ENCODE data around the gene TTC22.

The TTC22 gene

DNA sequence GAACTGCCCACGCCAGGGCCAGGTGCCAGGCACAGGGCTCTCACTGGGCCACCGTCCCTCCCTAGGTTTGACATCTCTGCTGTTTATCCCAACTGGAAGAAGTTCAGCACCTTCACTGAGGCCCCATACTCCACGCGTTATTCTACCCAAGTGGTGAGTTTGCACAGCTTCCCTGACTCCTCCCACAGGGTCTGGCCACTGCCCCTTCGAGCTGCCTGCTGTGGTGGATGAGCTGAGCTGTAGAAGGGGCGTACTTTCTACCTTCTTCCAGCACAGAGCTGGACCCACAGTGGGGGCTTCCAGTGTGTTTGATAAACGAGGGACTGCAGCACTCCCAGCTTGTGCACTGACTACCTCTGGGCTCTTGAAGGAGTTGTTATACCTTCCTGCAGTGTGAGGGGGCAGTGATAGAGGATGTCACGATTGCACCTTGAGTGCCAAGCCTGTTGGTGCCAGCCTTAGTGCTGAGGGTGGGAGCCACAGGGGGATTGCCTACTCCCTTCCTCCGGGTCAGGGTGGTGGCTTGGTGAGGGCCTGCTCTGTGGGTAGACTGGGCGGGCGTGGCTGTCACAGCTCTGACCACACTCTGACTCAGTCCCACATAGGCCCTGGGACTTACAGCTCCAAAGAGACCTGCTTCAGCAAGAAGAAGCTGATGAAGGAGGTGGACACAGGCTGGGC, 5.9 kb upstream of the TTC22 start:
- no peak for DNase-seq

DNA sequence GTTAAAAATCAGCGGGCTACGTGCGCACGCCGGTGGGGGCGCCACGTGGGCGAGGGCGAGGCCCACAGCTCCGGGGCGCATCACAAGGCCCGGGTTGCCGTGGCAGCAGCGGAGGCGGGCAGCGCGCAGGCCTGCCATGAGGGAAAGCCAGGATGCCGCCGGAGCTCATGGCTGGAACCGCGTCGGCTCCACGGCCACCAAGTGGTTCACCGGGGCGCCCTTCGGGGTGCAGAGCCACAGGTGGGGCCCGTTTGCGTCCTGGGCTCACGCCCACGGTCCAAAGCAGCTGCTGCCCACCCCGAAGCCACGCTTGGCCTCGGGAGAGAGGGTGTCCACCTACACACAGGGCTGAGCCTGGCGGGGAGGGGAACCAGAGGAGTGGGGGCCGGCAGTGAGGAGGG, 4.9 kb upstream of the TTC22 start:
- no peak for DNase-seq

DNA sequence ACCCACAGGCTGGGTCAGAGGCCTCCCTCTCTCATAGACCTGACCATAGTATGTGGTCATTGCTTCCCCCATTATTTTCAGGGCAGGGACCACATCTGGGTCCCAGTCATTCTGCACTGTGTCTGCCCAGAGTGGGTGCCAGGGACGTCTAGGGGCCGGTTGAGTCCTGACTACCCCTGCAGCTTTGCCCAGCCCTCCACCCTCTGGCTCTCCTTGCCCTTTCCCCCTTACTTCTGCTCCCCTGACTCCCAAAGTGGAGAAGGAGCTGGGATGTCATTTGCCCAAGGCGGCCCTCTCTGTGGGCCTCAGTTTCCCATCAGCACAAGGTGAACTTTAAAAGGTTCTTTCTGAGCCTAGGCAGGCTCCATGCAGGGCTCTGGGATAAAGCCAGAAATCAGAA, 4.3 kb upstream of the TTC22 start:
- no peak for DNase-seq

DNA sequence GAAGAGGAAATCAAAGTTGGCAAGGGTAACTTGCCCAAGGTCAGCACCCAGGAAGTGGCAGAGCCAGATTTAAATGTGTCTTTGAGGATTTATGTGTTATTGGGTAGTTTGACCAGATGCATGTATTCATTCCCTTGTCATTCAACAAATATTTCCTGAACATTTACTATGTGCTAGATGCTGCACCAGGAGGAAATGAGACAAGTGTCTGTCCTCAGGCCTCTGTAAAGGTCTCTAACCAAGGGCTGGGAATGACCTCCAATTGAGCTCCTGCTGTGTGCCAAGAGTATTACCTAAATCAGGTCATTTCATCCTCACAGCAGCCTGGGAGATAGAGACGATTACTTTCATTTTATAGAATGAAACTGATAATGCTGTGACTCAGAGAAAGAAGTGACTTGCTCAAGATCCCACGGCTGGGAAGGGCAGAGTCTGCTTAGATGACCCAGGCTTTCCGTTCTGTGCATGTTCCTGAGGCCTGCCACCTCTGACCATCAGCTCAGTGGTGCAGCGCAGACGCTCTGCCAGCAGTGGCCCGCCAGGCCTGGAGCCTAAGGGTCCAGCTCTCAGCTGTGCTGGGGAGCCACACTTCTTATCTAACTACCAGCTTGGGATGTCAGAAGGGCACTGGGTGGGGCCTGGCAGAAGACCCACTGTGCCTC, 3.5 kb upstream of the TTC22 start:
- no peak for DNase-seq

DNA sequence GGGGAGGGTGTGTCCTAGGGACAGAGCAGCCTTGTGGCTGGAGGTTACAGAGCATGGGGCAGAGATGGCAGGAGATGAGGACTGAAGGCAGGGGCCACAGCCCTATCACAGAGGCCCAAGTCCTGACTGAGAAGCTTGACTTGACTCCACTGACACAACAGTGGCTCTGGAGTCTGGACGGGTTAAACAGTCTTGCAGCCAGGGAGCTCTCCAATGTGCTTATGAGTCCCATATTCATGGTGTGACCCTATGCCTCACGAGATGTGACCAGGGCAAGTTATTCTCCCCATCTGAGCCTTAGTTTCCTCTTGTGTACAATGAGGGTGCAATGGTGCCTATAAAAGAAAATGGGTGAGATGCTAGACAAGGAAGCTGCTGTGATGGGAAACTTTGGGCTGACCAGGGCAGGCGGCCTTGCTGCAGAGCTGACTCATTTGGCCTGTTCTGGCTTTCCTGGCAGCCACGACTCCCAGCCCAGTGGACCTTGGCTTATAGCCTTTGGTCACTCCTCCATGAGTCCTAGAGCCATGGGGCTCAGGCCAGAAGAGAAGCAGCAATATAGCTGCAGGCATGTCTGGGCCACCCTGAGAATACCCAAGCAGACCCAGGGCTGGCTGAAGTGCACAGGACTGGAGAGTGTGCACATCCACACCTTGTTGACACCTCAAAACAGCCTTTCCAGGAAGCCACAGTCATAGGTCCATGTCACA, 2.8 kb upstream of the TTC22 start:
- DNase-seq: no peak

DNA sequence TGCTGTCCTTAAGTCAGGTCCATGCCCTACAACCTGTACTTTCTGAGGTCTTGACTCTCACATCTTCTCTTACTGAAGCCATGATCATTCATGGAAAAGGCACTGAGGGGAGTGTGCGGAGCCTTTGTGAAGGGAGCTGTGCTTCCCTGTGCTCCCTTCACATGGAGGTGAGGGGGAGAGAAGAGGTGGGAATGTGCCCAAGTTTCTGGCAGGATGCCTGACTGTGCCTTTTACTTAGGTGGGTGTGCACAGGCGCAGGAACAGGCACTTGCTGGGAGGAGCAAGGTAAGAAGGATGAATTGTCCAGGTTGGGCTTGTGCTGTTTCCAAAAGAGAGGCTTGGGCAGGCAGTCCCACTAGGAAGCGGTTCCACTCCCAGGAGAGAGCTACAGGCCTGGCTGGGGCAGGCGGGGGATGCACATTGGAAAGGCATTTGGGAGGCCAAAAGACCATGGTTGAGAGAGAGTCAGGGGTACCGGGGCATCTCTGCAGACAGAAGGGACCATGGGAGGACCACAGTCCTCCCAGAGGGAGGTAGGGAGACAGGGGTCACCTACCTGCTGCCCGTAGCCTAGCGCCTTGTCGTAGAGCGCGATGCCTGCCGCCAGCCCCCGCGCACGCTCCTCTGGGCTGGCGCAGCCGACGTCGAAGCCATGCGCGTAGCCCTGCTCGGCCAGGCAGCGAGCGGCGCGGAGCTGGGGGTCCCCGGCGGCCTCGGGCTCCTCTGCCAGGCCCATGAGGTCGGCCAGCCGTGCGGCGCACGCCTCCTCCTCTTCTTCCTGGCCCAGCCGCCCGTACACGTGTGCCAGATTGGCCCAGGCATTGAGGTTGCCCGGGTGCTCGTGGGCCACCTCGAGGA, 853 bp downstream of the TTC22 start:
- DNase-seq: no peak

DNA sequence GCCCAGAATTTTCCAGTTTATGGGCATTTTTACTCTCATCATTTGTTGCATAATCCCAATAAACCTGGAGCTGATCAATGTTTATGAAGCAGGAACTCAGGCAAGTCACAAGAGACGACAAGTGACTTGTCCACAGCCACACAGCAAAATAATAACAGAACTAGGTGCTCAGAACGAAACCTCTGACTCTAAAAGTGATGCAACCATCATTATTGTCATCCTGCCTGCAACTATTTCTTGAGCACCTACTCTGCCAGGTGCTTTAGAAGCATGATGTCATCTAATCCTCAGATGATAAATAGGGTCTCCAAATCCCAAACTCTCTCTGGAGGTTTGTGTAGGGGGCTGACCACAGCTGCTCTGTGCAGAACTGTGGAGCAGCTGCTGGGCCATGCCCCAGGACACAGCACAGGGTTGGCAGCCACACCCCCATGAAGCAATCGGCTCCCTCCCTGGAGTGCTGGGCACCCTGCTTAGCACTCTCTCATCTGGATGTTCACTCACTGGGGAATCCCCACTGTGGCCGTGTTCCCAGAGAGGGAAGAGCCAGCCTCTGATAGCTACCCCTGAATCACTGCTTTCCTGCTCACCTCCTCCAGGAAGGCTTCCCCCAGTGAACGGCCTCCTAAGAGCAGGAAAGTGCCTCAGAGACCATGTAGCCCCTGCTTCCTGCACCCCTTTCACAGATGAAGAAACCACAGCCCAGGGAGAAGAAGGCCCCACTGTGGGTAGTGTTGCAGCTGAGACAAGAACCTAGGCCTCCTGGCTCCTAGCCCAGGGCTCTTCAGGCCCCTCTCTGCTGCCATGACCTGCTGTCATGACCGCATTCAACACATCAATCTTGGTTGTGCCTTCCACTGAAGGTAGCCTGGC, 2.1 kb downstream of the TTC22 start:
- DNase-seq: no peak

DNA sequence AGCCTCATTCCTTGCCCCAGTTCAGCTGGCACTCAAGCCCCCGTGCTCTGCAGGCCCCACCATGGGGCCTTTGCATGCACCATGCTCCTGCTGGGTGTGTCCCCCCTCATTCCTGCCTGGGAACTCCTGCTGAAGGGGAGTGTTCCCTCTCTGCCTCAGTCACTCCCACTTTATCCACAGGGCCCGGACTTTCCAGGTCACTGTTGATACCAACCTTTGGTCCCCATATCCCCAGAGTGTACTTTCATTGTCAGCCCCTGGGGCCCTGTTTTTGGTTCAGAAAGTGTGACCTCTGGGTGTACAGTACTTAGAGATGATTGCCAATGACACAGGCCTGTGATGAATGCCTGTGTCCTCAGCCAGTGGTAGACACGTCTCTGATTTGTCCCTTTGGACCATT, 2.9 kb downstream of the TTC22 start:
- DNase-seq: no peak

DNA sequence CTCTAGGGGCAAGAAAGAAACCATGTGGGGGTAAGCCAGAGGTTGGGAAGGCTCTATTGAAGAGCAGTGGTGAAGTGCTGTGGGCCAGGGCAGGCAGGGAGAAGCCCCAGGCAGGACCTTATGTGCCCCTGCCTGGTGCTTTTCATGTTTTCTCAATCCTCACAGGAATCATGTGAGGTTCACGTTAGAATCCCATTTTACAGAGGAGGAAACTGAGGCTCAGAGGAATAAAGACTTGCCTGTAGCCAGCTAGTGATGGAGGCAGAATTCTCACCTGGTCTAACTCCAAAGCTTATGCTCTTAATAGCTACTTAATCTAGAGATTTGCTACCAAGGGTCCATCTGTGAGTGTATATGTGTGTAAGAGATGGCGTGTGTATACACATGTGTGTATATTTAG, 4.2 kb downstream of the TTC22 start:
- DNase-seq: no peak

DNA sequence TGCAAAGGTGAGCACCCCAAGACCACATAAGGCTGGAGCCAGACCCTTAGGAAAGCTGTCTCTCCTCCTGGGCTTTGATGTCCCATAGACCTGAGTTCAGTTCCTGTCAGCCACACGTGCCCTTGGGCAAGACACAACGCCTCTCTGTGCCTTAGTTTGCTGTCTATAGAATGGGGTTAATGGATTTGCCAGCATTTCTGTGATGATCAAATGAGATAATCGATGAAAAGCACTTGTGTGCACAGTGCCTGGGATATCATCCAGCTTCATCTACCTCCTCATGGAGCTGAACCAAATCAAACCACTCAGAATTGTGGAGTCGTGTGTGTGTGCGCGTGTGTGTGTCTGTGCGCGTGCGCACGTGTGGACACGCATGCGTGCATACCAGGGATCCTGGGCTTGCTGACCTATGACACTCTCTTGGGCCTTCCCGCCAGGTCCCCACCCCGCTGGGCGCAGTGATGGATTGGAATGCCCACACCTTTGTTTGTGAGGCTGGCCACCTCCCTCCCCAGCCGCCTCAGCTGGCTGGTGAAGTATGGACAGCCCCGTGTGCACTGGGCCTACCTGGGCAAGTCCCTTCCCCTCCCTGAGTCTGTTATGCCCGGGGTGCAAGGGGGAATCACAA, 5.2 kb downstream of the TTC22 start:
- no peak for DNase-seq

DNA sequence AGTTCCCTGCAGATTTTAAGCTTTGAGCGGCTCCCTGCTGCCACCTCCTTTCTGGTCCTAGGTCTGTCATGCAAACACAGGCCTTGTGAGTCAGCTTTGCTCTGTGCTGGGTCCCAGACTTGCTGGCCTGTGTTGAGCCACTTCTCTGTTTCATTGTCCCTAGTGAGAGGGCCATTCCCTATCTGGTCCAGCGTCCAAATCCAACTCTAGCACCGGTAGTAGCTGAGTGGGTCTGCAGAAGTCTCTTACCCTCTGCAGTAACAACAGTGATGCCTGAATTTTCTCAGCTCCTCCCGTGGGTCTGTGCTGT, 5.8 kb downstream of the TTC22 start:
- no peak for DNase-seq

DNA sequence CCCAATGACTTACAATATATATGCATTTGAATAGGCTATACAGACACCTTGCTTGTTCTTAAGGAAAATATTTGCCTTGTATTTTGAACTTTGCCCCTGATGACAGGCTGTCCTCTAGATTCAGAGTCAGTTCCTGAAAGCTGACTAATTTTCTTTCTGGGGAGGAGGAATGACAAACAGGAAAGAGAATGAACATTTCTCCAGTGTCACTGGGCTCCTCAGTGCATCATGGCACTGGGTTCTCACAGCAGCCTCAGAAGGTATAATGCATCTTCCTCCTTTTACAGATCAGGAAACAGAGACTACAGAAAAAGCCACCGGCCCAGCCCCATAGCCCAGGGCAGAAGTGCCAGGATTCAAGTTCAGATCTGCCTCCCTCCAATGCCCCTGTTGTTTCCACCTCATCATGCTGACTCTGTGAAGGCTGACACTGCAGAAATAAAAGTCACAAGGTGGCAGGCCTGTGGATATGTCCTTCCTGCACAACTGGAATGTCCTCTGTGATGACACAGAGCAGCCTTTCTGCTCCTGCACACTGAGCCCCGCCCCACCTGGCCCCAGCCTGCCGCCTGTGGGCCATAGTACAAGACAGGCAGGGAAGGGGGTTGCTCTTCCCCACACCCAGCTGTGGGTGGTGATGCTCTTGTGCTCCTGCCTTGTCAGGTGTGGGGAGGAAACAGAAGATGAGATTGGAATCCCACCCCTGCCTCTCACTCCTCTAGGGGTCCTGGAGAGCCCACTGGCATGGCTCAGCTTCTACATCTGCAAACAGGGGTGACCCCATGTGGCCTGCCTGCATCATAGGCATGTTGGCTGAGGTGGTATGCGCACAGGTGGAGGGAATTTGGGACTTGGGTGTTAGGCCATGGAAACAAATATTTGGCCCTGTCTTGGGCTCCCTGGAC, 6.4 kb downstream of the TTC22 start:
- DNase-seq: no peak

DNA sequence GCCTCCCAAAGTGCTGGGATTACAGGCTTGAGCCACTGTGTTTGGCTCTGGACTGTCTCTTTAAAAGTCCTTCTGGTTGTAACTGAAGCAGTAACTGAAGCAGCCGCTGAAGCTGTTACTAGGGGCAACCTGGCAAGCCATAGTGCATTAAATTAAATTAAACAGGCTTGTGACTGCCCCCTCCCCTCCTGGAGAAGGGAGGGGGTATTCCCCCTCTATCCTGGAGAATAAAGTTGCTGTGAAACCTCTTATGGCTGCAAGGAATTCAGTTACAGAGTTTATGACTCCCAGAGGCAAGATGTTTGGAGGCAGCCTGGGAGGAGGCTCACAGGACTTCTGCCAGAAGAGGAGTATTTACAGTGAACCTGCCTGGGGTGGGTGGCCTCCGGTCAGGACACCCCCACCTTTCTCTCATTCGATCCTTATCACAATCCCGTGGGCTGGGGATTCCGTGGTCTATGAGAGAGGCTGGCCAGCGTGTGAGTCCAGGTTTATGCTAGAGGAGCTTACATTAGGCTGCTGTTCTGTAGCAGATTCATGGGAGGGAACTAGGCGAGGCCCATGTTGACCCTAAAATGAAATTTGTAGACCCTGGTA, 8.3 kb downstream of the TTC22 start:
- peak; percentile 53 for DNase-seq

DNA sequence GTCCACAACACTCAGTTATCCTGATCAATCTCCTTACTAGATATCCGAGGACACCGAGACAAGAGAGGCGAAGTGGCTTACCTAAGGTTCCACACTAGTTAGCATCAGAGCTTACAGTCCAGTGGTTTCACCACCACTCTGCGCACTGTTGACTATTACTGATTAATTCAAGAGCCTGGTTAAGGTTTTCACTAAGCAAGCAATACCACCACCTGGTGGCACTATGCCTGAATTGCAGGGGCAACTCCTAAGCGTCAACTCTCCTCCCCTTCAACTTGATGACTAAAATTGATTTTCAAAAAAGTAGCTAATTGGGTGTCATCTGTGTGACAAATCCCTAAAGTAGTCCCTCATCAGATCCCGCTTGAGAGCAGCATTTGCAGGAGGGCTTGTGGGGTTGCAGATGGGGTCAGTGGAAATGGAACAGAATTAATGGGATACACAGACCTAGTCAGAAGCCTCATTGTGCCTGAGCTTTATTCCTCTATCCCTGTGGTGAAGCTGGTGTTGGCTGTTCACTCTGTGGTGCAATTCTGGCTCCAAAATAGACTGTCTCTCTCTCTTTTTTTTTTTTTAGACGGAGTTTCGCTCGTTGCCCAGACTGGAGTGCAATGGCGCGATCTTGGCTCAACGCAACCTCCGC, 9.1 kb downstream of the TTC22 start:
- DNase-seq: no peak

DNA sequence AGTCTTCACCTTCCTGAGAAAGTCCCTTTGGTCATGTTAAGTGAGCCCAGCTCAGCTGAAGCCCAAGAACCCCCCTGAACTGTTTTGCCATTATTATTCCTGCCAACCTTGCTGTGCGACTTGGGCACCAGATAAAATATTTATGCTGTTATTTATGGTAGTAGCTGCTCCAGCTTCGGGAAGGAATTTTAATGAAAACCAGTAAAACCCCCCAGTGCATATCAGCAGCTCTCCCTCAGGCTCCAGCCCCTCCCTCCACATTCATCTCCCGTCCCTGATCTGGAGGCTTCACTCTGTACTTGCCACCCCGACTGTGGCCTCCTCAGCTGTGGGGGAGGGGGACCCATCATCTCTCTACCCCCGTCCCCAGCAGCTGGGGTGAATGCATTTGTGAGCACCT, 12.7 kb downstream of the TTC22 start:
- no peak for DNase-seq

DNA sequence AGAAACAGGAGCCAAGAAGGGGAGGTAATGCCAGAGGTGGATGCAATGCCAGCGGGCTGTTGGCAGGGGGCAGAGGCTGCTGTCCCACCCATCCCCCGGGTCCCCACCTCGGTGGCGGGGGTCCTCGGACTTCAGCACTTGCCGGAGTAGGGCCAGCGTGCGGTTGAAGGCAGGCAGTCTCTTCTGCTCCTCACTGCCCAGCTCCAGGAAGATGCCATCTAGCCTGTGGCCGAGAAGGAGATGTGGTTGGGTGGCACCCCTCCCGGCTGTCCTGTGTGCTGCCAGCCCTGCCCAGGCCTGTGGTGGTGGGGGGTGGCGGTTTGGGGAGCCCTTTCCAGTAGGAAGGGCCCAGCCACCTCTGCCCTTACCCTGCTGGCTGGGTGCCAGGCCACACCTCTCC, 13.5 kb downstream of the TTC22 start:
- DNase-seq: no peak

DNA sequence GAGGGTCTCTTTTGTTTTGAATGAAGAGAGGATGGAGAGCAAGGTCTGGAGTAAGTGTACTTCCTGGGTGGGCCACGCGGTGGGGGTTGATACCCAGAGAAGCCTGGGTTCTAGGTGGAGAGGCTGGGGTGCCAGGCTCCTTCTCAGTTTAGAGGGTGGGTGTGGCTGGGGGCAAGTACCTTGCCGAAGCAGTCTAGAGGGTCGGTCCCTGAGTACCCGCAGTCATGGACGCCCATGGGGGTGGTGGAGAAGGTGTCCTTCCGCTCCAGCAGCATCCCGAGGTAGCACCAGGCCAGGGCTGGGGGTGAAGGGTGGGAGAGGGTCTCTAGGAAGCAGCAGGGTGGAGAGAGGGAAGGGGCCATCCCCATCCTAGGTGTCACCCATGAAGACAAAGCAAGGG, 14.3 kb downstream of the TTC22 start:
- DNase-seq: no peak

DNA sequence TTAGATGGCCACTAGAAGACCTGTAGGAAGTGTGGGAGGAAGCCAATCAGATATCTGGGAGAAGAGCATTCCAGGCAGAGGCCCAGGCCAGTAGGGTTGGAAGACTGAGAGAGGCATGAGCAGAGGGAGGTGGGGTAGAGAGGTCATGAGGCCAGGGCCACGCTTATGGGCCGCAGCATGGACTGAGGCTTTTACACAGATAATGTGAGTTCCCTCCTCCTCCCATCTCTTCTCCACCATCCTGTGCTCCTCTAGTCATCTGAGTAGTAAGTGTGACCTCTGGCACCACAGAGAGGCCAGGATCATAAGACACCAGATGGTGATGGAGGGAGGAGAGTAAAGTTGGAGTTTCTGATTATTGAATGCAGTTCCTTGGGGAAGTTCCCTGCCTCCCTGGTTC, 17.1 kb downstream of the TTC22 start:
- no peak for DNase-seq

DNA sequence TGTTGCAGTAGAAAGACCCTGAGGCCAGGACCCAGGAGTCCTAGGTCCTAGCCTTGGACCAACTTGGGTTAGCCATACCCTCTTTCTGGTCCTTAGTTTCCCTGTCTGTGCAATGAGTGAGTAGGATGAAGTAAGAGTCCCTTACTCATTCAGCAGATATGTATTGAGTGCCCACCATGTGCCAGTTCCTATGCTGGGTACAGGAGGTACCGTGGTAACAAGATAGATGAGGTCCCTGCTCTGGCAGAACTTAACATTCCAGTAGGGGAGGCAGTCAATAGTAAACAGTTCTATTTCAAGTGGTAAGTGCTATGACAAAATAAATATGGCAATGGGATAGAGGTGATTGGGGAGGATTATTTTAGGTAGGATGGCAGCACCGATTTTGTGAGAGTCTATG, 18.5 kb downstream of the TTC22 start:
- DNase-seq: no peak

DNA sequence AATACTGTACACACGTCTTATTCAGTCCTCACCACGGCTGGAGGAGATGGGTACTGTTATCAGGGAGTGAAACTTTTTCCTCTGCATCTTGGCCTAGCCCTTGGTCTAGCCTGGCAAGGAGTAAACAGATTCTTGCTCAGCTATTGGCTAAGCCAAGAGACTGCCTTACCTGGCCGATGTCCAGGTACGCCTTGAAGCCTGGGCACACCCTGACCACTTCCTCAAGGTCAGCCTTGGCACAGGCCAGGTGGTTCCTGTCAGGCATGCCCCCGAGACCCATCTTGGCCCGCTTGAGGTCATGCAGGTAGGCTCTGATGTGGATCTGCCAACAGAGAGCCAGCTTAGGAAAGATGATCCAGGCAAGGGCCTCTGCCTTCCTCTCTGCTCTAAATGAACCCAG, 19.0 kb downstream of the TTC22 start:
- no peak for DNase-seq

All from NCI-H1436 (cell line).